ENCODE data around the gene RELN.
"Not testable (repeated sequence)": the region's sequence is repeated elsewhere in the genome, so short reads cannot be mapped to it uniquely, and the experiment has no call there.

DNA sequence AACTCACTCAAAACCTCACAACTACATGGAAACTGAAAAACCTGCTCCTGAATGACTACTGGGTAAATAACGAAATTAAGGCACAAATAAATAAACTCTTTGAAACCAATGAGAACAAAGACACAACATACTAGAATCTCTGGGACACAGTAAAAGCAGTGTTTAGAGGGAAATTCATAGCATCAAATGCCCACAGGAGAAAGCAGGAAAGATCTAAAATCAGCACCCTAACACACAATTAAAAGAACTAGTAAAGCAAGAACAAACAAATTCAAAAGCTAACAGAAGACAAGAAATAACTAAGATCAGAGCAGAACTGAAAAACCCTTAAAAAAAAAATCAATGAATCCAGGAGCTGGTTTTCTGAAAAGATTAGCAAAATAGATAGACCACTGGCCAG, 202.4 kb downstream of the RELN start:
- TF ChIP-seq, protein P1, sequence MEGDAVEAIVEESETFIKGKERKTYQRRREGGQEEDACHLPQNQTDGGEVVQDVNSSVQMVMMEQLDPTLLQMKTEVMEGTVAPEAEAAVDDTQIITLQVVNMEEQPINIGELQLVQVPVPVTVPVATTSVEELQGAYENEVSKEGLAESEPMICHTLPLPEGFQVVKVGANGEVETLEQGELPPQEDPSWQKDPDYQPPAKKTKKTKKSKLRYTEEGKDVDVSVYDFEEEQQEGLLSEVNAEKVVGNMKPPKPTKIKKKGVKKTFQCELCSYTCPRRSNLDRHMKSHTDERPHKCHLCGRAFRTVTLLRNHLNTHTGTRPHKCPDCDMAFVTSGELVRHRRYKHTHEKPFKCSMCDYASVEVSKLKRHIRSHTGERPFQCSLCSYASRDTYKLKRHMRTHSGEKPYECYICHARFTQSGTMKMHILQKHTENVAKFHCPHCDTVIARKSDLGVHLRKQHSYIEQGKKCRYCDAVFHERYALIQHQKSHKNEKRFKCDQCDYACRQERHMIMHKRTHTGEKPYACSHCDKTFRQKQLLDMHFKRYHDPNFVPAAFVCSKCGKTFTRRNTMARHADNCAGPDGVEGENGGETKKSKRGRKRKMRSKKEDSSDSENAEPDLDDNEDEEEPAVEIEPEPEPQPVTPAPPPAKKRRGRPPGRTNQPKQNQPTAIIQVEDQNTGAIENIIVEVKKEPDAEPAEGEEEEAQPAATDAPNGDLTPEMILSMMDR (IDR thresholded peaks at IDR 0.05): not testable (repeated sequence)
- not testable (repeated sequence) for TF ChIP-seq POLR2A (IDR thresholded peaks at IDR 0.05)
